ENCODE results near the gene PGBD5. TPM values are rescaled to one million over a fixed set of nuclear protein-coding genes. Genes with fewer than 3 reads are reported as not detected.

Gene PGBD5
- total and polyA plus RNA-seq, 2 of the 13 experiments (the other 11 are each of a cell fraction or from before 2014, with no cell fraction given): 0.04 to 0.13 TPM

DNA sequence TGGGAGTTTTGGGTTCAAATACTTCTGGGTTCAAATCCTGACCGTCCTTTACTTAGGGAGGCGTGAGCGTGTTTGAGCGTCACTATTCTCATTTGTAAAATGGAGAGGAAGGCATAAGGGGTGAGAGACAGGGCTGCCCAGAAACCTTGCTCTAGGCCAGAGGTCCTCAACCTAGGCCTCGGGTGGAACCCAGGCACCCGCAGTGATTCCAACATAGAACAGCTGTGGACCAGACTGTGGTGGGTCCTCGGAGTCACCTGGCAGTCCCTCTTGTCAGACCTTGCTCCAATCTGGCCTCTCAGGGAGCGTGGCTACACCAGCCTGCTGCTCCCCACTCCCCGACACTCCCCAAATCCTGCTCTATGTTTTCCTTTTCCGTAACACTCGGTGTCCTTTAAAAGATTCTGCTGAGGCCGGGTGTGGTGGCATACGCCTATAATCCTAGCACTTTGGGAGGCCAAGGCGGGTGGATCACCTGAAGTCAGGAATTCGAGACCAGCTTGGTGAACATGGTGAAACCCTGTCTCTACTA, 116.4 kb downstream of the PGBD5 start:
- peaks cover 2 to 15% of the 10 kb centered on the region in 2 experiments; a peak in 3 of 5 replicates for H3K27me3 ChIP-seq (ENCODE audit: control insufficient read depth in 1 of 2, insufficient read depth in 2 of 2, low read length in 2 of 2)
- no TSS peak for BruUV-seq (replicated peaks)
- ChIA-PET CTCF (ENCODE audit: low intra/inter-chr PET ratio, low total read pairs) (interaction anchor here (0.6 to 2.2 kb wide), 3 partner anchors 460 to 649 kb away, joined by 3 to 14 read pairs (median 13); no protein-coding TSS in a partner anchor), POLR2A (no interaction called here)
- H3K27ac ChIP-seq (ENCODE audit: extremely low read length, insufficient read depth, low read length): no peak overlapping the region
- FAIRE-seq: no peak
- no peaks in the 10 kb centered on the region for H3K79me2 ChIP-seq (ENCODE audit: insufficient read depth, low read length)
- no peak overlapping the region for H3K9ac ChIP-seq (ENCODE audit: insufficient read depth, low read depth, low read length)
- DNase-seq (ENCODE audit: low spot score): no peak
- WGBS (ENCODE audit: low lambda C conversion rate): 54% methylated on average over 15 of the region's 15 CpGs
- H3K9me3 ChIP-seq (ENCODE audit: low read length): no peaks in the 10 kb centered on the region
- no peak overlapping the region for H3K4me3 ChIP-seq (replicated peaks in 1 of 3; ENCODE audit: insufficient read depth in 1 of 3, low read depth in 2 of 3, low read length in 3 of 3)
- H3K4me2 ChIP-seq (ENCODE audit: low read depth, low read length): no peak overlapping the region
- H2AFZ ChIP-seq (ENCODE audit: low read length): no peak overlapping the region
- intact Hi-C loops (cut with micrococcal nuclease; ENCODE audit: unreplicated experiment) (loop anchor here (1.0 to 5.0 kb wide), 2 partner anchors 327 to 648 kb away; no protein-coding TSS in a partner anchor), in situ Hi-C loops (cut with HindIII; ENCODE audit: extremely low pct_ligation_motif_present, low pct_unique_long_range_greater_than_20kb) (loop anchor here (5.0 to 10.0 kb wide), 2 partner anchors 335 to 647 kb away; no protein-coding TSS in a partner anchor)
- H4K20me1 ChIP-seq (ENCODE audit: insufficient read depth, low read length): no peaks in the 10 kb centered on the region
- no peaks in the 10 kb centered on the region for H3K36me3 ChIP-seq (replicated peaks in 1 of 2; ENCODE audit: control insufficient read depth in 1 of 2, insufficient read depth in 2 of 2, low read length in 2 of 2)
- ATAC-seq: peak; percentile 24; the same call in 2 of the 3 replicates
- 0 out of 2 replicates have a peak, but pooled peaks cover 5% of the 10 kb centered on the region for H3K4me1 ChIP-seq (ENCODE audit: insufficient read depth, low read length)
- TF ChIP-seq, protein P1, sequence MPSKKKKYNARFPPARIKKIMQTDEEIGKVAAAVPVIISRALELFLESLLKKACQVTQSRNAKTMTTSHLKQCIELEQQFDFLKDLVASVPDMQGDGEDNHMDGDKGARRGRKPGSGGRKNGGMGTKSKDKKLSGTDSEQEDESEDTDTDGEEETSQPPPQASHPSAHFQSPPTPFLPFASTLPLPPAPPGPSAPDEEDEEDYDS (CRISPR knock-in tag; IDR thresholded peaks at IDR 0.05): no peak
- TF ChIP-seq MXI1 (IDR thresholded peaks at IDR 0.05; ENCODE audit: borderline replicate concordance, low read depth, low read length): no peak
- no peak for TF ChIP-seq ZNF136 (CRISPR knock-in tag; IDR thresholded peaks at IDR 0.05; ENCODE audit: low read depth)
- TF ChIP-seq MXD4 (CRISPR knock-in tag; IDR thresholded peaks at IDR 0.05): no peak
- TF ChIP-seq RBM22 (optimal IDR thresholded peaks at IDR 0.05; ENCODE audit: low read length): no peak
- TF ChIP-seq MZF1 (CRISPR knock-in tag; IDR thresholded peaks at IDR 0.05; ENCODE audit: borderline replicate concordance): no peak
- no peak for TF ChIP-seq NFRKB (IDR thresholded peaks at IDR 0.05)
- TF ChIP-seq JUNB (CRISPR knock-in tag; IDR thresholded peaks at IDR 0.05; ENCODE audit: borderline replicate concordance): no peak

DNA sequence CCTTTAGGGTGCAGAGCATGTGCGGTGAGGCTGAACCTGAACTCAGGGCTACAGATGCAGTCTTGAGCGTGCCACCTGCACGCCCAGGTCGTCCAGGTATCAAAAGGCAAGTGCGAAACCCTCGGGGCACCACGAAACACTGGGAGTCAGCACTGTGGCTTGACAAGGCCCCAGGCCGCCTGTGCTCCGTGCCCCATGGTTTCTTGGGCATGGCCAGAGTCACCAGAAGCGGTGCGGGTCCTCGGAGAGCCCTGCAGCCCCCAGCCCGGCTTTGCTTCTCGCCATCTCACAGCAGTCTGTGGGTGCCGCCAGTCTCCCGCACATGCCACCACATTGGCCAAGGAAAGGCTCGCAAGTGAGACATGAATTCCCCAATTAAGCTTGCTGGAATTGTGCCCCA, 117.3 kb downstream of the PGBD5 start:
- H3K9me3 ChIP-seq (ENCODE audit: low read length): no peaks in the 10 kb centered on the region
- H3K4me1 ChIP-seq (ENCODE audit: insufficient read depth, low read length): 0 out of 2 replicates have a peak, but pooled peaks cover 5% of the 10 kb centered on the region
- H4K20me1 ChIP-seq (ENCODE audit: insufficient read depth, low read length): no peaks in the 10 kb centered on the region
- H3K27ac ChIP-seq (ENCODE audit: extremely low read length, insufficient read depth, low read length): no peak overlapping the region
- no peak for DNase-seq (ENCODE audit: low spot score)
- no peak overlapping the region for H2AFZ ChIP-seq (ENCODE audit: low read length)
- no TSS peak for BruUV-seq (replicated peaks)
- H3K9ac ChIP-seq (ENCODE audit: insufficient read depth, low read depth, low read length): no peak overlapping the region
- H3K4me2 ChIP-seq (ENCODE audit: low read depth, low read length): no peak overlapping the region
- no peak for ATAC-seq
- intact Hi-C loops (cut with micrococcal nuclease; ENCODE audit: unreplicated experiment) (no loop called here), in situ Hi-C loops (cut with HindIII; ENCODE audit: extremely low pct_ligation_motif_present, low pct_unique_long_range_greater_than_20kb) (no loop called here)
- H3K27me3 ChIP-seq (ENCODE audit: control insufficient read depth in 1 of 2, insufficient read depth in 2 of 2, low read length in 2 of 2): peaks cover 2 to 15% of the 10 kb centered on the region in 2 experiments; a peak in 3 of 5 replicates
- CTCF ChIA-PET (ENCODE audit: low intra/inter-chr PET ratio, low total read pairs): no interaction called here
- POLR2A ChIA-PET: no interaction called here
- H3K36me3 ChIP-seq (replicated peaks in 1 of 2; ENCODE audit: control insufficient read depth in 1 of 2, insufficient read depth in 2 of 2, low read length in 2 of 2): no peaks in the 10 kb centered on the region
- H3K79me2 ChIP-seq (ENCODE audit: insufficient read depth, low read length): no peaks in the 10 kb centered on the region
- H3K4me3 ChIP-seq (replicated peaks in 1 of 3; ENCODE audit: insufficient read depth in 1 of 3, low read depth in 2 of 3, low read length in 3 of 3): no peak overlapping the region
- 72% methylated on average over 8 of the region's 17 CpGs for WGBS (ENCODE audit: low lambda C conversion rate)
- FAIRE-seq: no peak
- TF ChIP-seq, protein P2, sequence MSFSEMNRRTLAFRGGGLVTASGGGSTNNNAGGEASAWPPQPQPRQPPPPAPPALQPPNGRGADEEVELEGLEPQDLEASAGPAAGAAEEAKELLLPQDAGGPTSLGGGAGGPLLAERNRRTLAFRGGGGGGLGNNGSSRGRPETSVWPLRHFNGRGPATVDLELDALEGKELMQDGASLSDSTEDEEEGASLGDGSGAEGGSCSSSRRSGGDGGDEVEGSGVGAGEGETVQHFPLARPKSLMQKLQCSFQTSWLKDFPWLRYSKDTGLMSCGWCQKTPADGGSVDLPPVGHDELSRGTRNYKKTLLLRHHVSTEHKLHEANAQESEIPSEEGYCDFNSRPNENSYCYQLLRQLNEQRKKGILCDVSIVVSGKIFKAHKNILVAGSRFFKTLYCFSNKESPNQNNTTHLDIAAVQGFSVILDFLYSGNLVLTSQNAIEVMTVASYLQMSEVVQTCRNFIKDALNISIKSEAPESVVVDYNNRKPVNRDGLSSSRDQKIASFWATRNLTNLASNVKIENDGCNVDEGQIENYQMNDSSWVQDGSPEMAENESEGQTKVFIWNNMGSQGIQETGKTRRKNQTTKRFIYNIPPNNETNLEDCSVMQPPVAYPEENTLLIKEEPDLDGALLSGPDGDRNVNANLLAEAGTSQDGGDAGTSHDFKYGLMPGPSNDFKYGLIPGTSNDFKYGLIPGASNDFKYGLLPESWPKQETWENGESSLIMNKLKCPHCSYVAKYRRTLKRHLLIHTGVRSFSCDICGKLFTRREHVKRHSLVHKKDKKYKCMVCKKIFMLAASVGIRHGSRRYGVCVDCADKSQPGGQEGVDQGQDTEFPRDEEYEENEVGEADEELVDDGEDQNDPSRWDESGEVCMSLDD (CRISPR knock-in tag; IDR thresholded peaks at IDR 0.05; ENCODE audit: borderline replicate concordance): no peak
- no peak for TF ChIP-seq ZNF101 (CRISPR knock-in tag; IDR thresholded peaks at IDR 0.05; ENCODE audit: borderline replicate concordance, low read depth)
- TF ChIP-seq, protein P3, sequence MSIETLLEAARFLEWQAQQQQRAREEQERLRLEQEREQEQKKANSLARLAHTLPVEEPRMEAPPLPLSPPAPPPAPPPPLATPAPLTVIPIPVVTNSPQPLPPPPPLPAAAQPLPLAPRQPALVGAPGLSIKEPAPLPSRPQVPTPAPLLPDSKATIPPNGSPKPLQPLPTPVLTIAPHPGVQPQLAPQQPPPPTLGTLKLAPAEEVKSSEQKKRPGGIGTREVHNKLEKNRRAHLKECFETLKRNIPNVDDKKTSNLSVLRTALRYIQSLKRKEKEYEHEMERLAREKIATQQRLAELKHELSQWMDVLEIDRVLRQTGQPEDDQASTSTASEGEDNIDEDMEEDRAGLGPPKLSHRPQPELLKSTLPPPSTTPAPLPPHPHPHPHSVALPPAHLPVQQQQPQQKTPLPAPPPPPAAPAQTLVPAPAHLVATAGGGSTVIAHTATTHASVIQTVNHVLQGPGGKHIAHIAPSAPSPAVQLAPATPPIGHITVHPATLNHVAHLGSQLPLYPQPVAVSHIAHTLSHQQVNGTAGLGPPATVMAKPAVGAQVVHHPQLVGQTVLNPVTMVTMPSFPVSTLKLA (IDR thresholded peaks at IDR 0.05): no peak
- TF ChIP-seq, protein P4, sequence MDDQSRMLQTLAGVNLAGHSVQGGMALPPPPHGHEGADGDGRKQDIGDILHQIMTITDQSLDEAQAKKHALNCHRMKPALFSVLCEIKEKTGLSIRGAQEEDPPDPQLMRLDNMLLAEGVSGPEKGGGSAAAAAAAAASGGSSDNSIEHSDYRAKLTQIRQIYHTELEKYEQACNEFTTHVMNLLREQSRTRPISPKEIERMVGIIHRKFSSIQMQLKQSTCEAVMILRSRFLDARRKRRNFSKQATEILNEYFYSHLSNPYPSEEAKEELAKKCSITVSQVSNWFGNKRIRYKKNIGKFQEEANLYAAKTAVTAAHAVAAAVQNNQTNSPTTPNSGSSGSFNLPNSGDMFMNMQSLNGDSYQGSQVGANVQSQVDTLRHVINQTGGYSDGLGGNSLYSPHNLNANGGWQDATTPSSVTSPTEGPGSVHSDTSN (CRISPR knock-in tag; IDR thresholded peaks at IDR 0.05; ENCODE audit: borderline replicate concordance): no peak
